ENCODE results near the gene MYH6.

Gene MYH6

DNA sequence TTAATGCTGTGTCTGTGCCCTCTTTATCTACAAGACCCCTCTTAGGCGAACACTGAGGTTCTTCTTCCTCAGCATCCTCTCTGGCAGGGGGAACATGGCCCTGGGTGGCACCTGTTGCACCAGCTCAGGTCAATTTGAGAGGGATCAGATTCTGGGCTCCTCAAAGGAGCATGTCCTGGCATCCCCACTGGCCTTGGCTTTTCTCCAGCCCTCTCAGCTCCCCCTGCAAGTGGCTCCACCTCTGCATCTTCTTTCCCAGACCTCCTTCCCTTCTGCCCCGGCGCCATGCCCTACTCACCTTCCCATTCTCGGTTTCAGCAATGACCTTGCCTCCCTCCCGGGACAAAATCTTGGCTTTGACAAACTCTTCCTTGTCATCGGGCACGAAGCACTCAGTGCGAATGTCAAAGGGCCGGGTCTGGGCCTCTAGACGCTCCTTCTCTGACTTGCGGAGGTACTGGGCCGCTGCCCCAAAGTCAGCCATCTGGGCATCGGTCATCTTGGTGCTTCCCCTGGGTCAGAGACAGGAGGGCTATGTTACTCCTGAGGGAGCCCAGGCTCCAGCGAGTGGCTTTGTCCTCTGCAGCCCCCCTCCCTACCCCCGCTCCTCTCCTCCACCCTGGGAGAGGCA is 1.2 kb downstream of the MYH6 start:
- TF ChIP-seq, protein P1, sequence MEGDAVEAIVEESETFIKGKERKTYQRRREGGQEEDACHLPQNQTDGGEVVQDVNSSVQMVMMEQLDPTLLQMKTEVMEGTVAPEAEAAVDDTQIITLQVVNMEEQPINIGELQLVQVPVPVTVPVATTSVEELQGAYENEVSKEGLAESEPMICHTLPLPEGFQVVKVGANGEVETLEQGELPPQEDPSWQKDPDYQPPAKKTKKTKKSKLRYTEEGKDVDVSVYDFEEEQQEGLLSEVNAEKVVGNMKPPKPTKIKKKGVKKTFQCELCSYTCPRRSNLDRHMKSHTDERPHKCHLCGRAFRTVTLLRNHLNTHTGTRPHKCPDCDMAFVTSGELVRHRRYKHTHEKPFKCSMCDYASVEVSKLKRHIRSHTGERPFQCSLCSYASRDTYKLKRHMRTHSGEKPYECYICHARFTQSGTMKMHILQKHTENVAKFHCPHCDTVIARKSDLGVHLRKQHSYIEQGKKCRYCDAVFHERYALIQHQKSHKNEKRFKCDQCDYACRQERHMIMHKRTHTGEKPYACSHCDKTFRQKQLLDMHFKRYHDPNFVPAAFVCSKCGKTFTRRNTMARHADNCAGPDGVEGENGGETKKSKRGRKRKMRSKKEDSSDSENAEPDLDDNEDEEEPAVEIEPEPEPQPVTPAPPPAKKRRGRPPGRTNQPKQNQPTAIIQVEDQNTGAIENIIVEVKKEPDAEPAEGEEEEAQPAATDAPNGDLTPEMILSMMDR (conservative IDR thresholded peaks at IDR 0.05; ENCODE audit: low read depth, low read length) = no peak
- H3K4me3 ChIP-seq (ENCODE audit: low read length) = no peak overlapping the region
- DNase-seq (ENCODE audit: low read depth) = no peak

- no peak for DNase-seq (ENCODE audit: low read depth)
- TF ChIP-seq, protein P1 (conservative IDR thresholded peaks at IDR 0.05; ENCODE audit: low read depth, low read length) = no peak
These were observed 1.8 kb downstream of the MYH6 start for GRCh38 chr14:23406244-23406643.

GRCh38 chr14:23405516-23406025 is 2.5 kb downstream of the MYH6 start:
- no peak overlapping the region for H3K4me3 ChIP-seq (ENCODE audit: low read length)
- TF ChIP-seq, protein P1 (conservative IDR thresholded peaks at IDR 0.05; ENCODE audit: low read depth, low read length) = no peak
- DNase-seq (ENCODE audit: low read depth) = no peak

More at GRCh38 chr14:23406244-23406643, 1.8 kb downstream of the MYH6 start:
- H3K4me3 ChIP-seq (ENCODE audit: low read length) = no peak overlapping the region

GRCh38 chr14:23405096-23405495 is 3.0 kb downstream of the MYH6 start:
- no peak for DNase-seq (ENCODE audit: low read depth)
- TF ChIP-seq, protein P1 (conservative IDR thresholded peaks at IDR 0.05; ENCODE audit: low read depth, low read length) = no peak
- no peak overlapping the region for H3K4me3 ChIP-seq (ENCODE audit: low read length)

GRCh38 chr14:23404331-23404900 is 3.7 kb downstream of the MYH6 start:
- TF ChIP-seq, protein P1 (conservative IDR thresholded peaks at IDR 0.05; ENCODE audit: low read depth, low read length) = no peak
- DNase-seq (ENCODE audit: low read depth) = no peak
- no peak overlapping the region for H3K4me3 ChIP-seq (ENCODE audit: low read length)

DNA sequence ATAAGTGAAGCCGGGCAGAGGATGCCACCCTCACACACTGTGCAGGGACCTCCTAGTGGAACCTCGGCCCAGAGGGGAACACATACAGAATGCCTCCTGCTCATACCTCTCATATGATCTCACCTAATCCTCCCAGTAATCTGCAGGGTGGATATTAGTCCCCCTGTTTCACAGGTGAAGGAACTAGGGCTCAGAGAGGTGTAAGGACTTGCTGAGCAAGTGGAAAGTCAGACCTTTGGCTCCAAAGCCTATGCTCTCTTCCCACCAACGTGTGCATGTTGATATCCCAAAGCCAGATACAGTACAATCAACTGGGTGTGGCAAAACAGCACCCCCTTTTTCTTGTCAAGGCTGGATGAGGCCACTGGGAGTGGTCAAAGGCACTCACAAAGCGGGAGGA is 4.2 kb downstream of the MYH6 start:
- TF ChIP-seq, protein P1 (conservative IDR thresholded peaks at IDR 0.05; ENCODE audit: low read depth, low read length) = no peak
- H3K4me3 ChIP-seq (ENCODE audit: low read length) = no peak overlapping the region
- no peak for DNase-seq (ENCODE audit: low read depth)

- TF ChIP-seq, protein P1 (conservative IDR thresholded peaks at IDR 0.05; ENCODE audit: low read depth, low read length) = no peak
- DNase-seq (ENCODE audit: low read depth) = no peak
- no peak overlapping the region for H3K4me3 ChIP-seq (ENCODE audit: low read length)
These were observed 5.0 kb downstream of the MYH6 start for GRCh38 chr14:23403139-23403438.

Measured in retinal pigment epithelial cell (primary cell).